GM21529 (cell line): ENCODE results near the gene THRB.

Experiments used
- ATAC-seq: cut with Tn5 transposase; IDR thresholded peaks from one replicate; pipeline ENCODE4 v1.9.1; 2021; ENCODE audit not compliant: unreplicated experiment

Gene THRB

DNA sequence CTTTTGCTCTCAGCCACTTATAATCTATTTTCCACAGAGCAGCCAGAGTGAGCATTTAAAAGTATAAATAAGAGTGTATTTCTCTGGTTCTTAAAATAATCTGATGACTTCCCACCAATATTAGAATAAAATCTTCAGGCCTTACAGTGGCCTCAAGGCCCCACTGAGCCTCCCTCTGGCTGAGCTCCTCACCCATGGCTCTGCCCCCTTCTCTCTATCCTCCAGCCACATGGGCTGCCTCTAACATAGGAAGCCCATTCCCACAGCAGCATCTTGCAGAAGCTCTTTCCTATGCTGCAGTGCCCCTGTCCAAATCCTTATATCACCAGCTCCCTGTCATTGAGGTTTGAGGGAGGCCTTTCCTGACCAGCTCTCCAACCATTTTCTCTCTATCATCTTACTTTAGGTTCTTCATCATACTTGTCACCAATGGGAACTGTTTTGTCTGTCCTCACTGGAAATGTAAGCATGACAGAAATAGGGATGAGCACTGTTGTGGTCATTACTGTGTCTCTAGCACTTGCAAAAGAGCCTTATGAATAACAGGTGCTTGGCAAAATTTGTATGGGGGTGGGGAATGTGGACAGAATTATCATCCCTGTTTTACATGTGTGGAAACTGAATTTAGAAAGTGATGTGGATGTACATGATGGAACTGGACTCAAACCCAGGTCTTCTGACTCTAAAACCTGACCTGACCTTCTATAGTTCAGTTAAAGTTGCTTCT is 299.0 kb downstream of the THRB start:
- ATAC-seq, result no peak

DNA sequence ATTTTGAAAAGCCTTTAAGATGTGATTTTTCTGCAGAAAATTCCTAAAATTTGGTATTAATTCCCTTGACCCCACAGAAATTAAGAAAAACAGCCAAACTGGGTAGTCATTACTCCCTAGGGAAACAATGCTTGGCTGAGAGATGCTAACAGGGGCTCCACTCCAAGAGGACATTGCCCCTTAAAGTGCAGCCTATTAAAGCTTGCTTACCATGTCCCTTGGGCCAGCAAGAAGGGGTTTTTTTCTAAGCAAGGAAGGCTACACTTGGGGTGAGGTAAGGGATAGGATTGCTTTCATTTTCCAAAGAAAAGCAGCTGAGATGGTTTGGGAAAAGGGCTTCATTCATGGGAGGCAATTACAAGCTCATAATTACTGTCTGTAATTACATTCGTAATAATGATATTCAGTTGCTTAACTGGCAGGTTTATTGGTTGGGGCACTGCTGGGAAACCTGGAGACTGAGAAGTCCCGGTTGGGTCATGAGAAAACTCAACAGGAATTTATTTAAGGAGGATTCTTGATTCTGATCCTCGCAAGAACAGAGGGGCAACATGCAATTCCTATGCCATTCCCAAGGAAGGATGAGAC is 302.1 kb downstream of the THRB start:
- no peak for ATAC-seq

DNA sequence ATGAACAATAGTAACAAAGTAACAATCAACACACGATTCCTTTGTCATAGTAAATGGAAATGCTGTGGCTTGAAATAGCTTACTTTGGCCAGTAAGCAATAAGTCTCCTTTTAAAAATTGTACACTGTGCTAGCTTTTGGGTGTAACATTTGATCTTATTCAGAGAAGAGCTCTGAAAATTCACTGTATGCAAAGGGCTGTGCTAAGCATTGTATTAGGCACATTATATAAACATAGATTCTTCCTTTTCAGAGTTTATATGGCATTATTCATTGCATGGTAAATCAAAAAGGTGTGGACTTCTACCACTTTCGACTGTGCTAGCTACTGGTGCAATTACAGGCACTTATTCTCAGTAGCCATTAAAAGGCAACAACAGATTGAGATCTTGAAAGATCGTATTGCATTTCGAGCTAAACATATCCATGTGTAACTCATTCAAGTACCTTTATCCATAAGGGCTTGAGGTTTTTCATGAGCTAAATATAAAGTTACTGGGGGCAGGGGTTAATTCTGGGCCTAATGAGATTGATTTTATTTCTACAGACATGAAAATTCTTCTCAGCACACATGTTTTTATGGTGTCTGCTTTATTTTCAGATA is 302.7 kb downstream of the THRB start:
- no peak for ATAC-seq

DNA sequence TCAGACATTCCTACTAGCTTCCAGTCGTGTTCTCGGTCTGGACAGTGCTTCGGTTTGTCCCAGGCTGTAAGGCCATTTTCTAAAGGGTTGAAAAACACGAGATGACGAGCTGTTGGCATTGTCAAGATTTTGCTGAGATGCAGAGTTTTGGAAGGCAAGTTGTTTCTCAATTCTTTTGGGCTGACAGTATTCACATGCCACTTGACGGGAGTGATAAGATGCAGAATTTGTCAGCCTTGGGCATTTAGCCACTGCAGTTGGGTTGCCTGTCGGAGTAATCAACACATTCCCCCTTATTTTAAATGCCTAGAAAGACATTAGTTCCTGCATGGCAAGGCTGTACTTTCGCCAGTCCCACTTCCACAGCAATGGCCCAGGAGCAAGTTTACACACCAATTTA is 304.4 kb downstream of the THRB start:
- ATAC-seq, result no peak

DNA sequence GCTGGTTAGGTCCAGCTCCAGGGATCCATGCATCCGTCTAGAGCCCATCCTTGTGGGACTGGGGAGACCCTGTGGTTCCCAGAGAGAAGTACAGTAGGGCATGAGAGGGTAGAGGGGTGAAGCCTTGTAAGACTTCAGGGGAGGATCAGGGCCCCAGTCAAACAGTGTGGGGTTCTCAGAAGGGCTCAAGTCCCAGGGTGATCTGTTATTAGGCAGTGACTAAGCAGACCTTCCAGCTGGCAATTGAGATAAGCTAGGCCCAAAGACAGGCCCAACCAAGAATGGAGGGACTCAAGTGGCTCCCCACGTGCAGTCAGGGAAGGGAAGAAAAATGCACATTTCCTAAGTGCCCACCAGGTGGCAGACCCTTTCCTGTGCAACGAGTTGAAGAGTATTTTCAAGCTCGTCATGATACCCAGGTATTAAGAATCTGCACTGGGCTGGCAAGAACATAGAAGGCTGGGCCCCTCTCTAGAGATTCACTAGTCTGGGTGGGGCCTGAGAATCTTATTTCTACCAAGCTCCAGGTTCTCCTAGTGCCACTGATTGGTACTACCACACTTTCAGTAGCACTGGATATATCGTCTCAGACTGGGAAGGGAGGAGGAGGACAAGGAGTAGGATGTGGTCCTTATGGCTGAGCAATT is 308.8 kb downstream of the THRB start:
- ATAC-seq, result peak; percentile 89

DNA sequence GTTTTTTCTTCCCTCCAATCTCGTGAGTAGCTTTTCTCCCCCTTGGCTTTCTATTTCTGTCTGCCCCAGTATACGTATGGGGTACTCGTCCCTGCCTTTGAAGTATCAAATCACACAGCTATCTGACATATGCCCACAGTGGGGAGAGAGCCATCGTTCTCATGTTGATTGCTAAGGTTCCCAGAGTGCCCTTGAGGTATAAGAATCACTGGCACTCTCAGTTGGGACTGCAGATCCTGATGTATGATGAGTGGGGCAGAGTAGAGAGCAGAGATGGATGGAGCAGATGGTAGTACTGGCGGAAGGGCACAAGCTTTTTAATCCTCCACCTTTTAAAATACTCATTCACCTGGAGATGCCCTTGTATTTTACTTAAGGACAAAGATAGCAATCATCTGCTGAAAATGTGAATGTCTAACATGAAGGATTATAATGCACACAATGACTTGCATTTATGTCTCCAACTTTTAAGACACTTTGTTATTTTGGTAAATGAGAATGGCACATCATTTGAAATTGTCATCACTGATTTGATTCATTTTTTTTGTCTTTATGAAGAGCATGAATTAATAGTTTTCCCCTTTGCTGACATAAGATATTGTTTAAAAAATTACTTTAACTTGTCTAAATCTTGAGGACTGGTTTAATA is 310.0 kb downstream of the THRB start:
- ATAC-seq, result no peak

DNA sequence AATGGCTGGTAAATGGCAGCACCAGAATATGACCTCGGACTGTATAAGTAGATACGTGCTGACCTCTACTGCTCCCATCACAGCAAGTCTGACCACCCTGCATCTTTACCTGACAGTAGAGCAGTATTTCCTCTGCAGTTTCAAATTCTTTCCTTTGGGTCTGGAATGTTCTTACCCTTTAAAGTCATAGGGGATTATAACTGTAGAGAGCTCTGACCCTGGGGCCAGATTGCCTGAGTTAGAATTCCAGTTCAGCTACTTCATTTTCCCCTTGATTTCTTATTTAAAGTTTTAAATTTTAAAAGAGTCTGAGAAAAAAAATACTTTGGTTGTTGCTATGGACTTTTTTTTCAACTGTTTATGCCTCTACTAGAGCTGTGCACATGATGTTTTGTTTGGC is 311.9 kb downstream of the THRB start:
- ATAC-seq, result no peak

DNA sequence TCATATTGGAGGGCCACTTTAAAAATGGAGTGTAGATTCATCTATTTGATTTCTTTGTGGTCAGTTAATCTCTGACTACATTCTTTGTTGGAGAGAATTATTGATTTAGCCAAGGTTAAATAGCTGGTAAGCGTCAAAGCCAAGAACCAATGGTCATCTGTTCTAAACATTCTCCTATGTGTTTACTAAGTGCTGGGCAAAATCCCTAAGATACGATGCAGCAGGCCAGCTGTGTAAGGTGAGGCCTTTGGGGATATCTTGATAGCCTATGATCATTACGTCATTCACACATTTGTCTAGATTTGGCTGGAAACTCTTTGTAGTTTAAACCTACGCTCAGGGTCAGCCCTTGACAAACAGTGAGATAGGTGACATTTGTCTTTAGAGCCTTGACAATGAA is 313.4 kb downstream of the THRB start:
- no peak for ATAC-seq

DNA sequence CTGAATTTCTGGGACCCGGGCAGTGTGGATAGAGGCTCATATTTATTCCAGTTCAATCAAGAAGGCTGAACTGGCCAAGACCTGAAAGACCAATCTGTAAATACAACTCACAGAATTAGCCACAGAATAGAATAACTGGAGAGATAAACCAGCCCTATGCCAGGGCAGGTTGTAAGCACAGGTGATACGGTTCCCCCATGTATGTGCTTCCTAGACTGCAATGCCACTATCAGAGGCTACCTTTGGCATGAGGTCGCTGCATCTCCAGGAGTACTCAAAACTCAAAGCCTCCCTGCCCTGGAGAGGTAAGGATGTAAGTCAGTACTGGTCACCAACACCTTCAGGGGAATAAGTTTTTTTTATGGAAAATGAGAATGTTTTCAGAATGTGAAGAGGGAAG is 314.0 kb downstream of the THRB start:
- no peak for ATAC-seq

DNA sequence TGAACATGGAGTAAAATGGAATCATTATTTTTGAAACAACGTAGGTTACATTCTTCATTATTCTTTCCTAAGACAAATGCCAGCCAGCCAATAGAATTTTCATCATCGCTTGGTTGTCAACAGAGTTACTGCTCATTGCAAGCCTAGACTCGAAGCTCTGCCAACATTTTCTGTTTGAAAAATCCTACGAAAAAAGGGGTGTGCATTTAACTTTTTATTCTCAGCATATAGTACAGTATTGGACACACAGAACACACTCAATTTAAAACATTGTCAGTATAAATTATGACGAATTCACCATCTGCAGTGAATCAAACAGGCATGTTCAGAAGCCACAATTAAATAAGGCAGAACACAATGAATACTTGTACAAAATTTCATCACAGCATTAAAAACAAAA is 317.4 kb downstream of the THRB start:
- no peak for ATAC-seq

DNA sequence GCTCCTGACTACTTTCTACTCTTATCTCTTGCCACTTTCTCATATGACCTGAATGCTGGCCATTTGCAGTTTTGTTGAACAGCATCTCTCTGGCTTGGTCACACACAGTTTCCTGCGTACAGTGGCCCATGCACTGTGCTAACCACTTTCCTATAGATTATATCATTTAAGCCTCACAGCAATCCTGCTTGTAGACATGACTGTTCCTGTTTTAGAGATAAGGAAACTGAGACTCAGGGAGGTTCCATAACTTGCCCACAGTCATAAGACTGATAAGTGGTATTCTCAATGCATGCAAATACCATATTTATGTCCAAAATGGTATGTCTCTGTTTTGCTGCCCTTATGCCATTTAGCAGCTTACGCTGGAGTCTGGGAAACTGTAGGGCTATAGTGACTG is 320.0 kb downstream of the THRB start:
- no peak for ATAC-seq

DNA sequence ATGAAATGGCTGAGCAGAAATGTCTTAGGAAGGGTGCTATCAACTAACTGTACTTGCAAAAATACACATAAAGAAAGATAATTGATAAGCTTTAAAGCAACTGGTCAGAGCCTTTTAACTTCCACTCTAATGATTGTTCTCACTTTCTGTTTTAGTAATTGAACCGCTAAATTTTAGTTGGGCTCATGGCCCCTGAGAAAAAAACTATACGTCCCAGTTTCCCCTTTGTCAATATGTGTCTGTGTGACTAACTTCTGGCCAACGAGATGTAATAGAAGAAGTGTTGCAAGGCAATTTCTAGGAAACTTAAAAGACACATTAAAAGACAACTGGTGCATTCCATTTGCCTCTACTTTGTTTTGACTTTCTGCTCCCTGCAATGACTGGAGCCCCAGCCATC is 325.7 kb downstream of the THRB start:
- ATAC-seq, result peak; percentile 57

DNA sequence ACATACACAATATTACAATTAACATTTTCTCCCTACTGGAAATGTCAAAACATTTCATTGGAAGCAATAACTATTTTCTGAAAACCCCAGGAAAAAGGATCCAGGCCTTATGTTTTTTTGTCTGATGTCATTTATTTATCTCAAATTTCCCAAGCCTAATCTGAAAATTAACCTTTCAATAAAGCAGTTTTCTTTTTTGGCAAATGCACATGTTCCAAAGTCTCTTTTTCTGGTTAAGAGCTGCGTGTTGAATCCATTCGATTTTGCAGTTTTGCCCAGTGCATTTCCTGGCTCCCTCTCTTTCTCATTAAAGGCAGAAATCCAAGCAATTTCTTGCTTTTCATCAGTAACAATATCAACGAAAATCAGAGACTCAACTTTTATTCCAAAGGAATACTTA is 327.2 kb downstream of the THRB start:
- ATAC-seq, result no peak

DNA sequence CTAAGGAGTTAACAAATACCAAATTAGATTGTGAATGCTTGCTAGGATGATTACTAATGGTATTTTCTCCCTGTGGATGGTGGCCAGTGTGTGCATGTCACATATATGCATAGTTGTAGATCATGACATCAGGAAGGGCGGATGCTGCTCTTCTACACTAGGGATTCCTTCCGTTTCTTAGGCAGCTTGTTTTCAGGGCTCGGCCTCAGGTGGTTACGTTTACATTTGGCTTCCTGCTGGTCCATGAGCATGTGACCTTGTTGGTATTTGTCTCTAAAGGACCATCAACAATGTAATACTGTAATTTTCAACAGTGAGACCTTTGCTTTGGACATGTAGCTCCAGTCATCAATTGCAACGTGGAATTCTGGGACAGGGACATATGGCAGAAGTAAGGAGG is 328.1 kb downstream of the THRB start:
- ATAC-seq, result no peak

DNA sequence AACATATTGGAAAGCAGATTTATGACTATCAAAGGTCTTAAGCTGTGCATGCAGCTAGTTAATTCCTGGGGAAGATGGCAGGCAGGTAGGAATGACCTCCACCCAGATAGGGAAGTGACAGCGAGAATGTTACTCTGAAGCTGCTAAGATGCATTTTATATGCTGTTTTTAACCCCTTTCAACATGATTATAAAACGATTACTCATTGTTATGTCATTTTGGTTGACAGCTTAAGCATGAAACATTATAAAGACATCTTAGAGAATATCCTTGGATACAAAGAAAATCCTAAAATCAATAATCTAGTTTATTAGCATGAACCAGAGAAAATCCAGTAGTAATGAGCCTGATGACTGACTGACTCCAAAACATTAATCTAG is 329.1 kb downstream of the THRB start:
- ATAC-seq, result no peak

DNA sequence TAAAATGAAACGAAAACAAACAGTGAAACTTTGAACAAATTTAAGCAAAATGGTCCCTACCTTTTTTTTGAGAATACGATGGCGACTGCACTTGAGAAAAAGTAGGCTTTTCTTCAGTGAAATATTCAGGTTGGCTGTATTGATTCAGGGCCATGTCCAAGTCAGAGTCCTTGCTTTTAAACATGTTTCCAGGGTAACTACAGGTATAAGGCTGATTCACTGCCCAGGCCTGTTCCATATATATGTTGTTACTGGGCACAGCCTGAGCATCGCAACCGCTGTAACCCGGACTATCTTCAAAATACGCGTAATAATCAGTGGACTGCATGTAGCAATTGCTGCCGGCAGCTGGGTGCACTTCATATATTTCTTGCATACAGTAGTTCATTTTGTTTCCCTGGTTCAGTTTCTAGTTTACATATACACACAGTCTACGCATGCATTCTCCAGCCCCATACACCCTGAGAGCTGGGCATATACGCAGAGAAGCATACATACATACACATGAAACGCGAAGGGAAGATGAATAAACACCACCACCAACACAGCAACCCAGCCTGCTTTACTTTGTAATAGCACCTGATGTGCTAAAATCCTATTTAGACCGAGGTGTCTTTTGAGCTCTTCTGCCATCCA is 329.6 kb downstream of the THRB start:
- ATAC-seq, result no peak

DNA sequence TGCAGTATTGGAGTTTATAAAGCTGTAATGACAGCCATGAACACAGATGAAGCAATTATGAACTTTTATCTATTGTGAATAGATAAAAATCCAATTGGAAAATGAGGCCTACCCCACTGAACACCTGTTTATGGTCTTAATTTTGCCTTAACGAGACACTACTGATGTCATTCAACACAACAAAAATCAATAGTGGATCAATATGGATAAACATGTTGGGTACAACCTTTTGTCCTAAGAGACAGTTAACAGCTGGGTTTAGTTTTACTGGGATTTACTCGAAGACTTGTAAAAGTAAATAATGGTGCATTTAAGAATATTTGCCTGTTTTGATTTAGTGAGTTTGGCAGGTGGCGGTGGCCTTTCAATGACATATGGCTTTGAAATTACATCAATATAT is 331.7 kb downstream of the THRB start:
- no peak for ATAC-seq

DNA sequence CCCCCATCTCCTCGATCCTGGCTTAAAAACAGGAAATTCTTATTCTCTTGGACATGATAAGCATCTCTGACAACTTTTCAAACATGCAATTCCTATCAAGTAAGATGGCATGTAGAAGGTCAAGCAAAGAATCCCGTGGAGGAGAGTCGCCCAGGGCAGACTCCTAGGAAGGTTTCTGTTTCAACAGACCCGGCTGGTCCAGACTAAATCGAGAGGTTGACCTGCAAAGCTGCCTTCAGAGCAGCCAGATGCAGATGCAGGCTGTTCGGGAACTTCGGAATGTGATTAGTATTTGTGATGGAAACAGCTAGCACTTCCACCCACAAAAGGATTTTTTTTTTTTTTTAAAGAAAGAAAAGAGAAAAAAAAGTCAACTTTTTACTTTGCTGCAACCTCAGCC is 332.8 kb downstream of the THRB start:
- ATAC-seq, result no peak

DNA sequence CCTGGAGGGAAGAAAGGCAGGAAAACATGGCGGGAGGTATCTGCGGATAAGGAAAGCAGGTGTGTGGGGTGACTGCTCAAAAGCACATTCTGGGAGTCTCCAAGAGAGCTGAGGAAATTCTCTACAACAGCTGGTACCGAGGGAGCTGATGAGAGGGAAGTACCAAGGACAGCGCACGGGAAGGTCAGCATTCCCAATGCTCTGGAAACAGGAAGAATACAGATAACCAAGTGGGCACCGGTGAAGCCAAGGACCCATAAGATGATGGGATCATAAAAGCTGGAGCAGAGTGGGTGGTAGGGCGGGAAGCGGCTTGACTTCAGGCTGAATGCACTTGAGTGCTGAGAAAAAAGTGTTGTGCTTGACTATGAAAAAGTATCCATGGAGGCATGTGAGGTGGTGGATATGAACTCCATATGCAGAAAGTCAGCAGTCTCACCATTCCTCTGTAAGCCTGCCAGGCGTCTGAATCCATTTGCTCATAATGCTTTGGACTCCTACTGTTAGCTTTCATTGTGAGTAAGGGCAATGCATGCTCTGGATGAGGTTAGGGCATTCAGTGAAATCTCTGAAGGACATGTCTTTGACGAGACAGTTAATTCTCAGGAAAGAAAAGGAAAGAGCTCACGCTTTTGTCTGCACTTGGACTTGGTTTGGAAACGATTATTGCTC is 334.1 kb downstream of the THRB start:
- ATAC-seq, result no peak

DNA sequence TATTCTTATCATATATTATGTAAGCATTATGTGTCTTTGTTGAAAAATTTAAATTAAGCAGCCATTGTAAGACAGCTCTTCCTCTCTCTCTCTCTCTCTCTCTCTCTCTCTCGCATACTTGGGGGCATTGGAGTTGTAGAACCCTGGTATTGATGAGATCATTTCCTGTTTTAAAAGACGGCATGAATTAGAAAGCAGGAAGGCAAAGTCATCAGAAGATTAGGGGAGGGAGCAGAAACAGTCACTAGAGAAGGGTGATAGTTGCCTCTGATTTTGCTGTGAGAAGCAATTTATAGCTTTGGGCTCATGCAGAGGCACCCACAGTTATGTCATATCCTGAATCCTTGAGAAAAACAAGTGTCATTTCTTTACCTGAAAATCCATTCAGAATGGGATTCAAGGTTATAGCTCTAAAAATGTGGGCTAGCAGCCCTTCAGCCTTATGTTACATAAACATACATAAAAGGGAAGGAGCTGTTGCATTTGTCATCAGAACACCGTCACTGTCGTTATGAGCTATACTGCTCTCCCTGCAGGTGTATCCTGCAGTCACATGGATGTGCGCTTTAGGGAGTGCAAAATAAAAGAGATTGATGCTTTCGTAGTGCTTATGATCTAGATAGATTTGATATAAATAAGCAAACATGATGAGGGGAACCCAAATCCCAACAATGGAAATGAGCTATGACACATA is 335.7 kb downstream of the THRB start:
- ATAC-seq, result no peak
